ENCODE data around the gene PTPRM.

- TF ChIP-seq, protein P1, sequence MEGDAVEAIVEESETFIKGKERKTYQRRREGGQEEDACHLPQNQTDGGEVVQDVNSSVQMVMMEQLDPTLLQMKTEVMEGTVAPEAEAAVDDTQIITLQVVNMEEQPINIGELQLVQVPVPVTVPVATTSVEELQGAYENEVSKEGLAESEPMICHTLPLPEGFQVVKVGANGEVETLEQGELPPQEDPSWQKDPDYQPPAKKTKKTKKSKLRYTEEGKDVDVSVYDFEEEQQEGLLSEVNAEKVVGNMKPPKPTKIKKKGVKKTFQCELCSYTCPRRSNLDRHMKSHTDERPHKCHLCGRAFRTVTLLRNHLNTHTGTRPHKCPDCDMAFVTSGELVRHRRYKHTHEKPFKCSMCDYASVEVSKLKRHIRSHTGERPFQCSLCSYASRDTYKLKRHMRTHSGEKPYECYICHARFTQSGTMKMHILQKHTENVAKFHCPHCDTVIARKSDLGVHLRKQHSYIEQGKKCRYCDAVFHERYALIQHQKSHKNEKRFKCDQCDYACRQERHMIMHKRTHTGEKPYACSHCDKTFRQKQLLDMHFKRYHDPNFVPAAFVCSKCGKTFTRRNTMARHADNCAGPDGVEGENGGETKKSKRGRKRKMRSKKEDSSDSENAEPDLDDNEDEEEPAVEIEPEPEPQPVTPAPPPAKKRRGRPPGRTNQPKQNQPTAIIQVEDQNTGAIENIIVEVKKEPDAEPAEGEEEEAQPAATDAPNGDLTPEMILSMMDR (conservative IDR thresholded peaks at IDR 0.05; ENCODE audit: low read depth in 2 of 2): no peak
- TF ChIP-seq POLR2AphosphoS5 (IDR thresholded peaks at IDR 0.05; ENCODE audit: low read depth): no peak
- no peak for TF ChIP-seq EZH2 (IDR thresholded peaks at IDR 0.05; ENCODE audit: low read depth, unreplicated experiment)
- no peak for TF ChIP-seq REST (IDR thresholded peaks at IDR 0.05; ENCODE audit: unreplicated experiment)
- TF ChIP-seq EZH2phosphoT487 (IDR thresholded peaks at IDR 0.05; ENCODE audit: unreplicated experiment): no peak
- TF ChIP-seq, protein P2, sequence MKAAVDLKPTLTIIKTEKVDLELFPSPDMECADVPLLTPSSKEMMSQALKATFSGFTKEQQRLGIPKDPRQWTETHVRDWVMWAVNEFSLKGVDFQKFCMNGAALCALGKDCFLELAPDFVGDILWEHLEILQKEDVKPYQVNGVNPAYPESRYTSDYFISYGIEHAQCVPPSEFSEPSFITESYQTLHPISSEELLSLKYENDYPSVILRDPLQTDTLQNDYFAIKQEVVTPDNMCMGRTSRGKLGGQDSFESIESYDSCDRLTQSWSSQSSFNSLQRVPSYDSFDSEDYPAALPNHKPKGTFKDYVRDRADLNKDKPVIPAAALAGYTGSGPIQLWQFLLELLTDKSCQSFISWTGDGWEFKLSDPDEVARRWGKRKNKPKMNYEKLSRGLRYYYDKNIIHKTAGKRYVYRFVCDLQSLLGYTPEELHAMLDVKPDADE (IDR thresholded peaks at IDR 0.05): no peak
- TF ChIP-seq STAT1 (IDR thresholded peaks at IDR 0.05; ENCODE audit: unreplicated experiment): no peak
- no peak for TF ChIP-seq CREB1 (CRISPR knock-in tag; IDR thresholded peaks at IDR 0.05; ENCODE audit: low read depth)
- no peak for TF ChIP-seq JUNB (IDR thresholded peaks at IDR 0.05; ENCODE audit: unreplicated experiment)
These were observed 38.6 kb downstream of the PTPRM start for GRCh38 chr18:7605705-7606104.
